ENCODE data around the gene SLC25A26.

Gene SLC25A26

DNA sequence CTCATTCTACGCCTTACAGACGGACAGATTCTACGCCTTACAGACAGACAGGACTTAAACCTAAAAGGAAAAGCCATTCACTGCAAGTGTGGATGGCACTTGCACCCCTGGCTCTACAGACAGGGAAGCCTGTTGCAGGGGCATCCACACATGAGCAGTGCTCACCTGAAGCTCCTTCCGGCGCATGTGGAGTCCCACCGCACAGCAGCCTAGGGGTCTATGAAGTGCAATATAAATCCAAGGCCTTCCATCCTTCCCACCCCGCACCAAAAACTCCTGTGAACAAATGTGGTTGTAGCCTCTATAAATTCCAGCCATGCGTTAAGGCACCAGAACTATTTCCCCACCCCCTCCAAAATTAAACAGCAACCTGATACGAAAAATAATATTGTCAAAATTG, 158.8 kb downstream of the SLC25A26 start:
- DNase-seq: no peak

DNA sequence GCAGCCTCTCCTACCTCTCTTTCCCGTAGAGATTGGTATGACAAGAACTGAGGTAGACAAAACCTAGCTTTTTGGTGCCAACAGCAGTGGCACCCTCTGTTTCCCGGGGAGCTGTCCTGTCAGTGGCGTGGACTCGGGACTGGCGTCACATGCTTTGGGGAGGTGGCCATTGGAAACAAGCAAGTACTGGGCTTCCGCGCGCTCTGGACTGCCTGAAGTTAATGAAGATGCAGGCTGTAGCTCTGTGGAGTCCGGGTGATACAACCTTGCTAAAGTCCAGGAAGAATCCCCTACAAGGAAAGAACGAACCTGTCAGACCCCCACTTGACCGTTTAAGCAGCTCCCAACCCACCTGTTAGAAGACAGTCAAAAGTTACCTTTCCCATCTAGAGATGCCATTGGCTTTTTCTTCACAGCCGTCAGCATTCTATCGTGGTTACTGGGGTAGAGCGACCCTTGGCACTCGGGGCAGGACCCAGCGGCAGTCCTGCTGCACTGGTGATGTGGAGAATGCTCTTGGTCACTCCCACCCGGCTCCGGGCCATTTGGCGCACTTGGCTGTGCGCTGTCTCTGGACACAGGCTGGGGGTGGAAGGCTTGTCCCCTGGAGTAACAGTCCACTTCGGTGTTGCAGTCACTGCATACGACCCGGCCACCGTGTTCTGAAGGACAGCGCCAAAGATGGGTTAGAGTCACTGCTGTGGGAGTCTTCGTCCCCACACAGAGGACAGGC, 159.6 kb downstream of the SLC25A26 start:
- no peak for DNase-seq

- no peak for DNase-seq
These were observed 160.8 kb downstream of the SLC25A26 start for GRCh38 chr3:66381626-66382025.

DNA sequence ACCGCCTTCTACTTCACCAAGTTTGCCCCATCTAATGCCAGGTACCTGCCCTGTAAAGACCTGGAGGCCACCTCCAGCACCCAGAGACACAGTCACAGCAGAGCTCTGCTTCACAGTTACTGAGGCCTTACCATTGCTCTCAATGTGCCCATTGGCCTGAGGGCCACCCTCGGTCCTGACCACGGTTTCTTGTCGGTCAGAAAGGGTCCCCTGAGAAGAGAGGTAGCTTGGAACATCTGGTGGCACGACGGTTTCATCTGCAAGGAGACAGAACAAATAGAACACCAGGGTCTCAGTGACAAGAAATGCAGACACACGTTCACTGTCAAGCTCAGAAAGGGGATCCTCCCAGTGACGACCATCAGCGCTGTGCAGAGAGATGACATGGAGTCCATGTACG, 161.3 kb downstream of the SLC25A26 start:
- DNase-seq: no peak

DNA sequence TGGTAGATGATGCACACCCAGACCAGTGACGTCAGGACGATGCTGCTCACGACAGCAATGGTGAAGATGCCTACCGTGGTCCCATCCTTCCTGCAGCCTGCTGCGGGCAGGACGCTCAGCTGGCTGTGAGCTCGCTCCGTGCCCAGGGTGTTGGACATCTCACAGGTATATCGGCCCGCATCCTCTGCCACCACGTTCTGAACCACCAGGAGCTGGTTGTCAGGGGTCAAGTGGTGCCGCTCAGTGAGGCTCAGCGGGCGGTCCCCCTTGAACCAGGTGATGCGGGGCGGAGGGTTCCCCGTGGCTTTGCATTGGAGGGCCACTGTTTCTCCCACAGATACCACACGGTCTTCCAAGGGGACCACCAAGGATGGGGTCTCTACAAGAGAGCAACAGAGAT, 162.2 kb downstream of the SLC25A26 start:
- no peak for DNase-seq

DNA sequence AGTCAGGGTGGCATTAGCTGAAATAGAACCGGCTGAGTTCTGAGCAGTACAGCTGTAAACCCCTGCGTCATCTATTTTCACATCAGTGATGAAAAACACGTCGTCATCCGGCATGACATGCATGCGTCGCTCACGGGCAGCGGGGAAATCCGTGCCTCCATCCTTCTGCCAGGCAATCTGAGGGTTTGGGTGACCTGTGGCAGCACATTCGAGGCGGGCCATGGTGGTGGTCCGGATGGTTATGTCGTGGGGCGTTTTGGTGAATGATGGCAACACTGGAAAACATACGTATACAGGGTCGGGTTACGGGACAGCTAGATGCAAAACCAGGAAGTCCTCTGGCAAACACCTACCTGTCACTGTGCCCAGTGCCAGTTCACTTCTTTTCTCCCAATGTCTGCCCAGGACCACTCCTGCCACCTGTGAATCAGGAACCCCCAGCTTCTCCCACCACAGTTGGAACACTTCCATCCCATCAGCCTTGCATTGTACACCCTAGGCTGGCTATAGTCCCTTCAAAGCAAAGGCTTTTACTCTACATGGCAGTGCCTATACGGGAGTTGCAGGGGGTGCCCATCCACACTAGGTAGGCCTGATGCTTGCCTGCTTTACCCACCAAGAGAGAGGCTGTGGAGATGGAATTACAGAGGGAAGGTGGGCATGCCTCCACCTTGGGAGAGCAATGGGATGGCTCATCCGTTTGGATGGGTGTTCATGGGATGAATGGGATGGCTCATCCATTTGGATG, 163.4 kb downstream of the SLC25A26 start:
- DNase-seq: no peak

DNA sequence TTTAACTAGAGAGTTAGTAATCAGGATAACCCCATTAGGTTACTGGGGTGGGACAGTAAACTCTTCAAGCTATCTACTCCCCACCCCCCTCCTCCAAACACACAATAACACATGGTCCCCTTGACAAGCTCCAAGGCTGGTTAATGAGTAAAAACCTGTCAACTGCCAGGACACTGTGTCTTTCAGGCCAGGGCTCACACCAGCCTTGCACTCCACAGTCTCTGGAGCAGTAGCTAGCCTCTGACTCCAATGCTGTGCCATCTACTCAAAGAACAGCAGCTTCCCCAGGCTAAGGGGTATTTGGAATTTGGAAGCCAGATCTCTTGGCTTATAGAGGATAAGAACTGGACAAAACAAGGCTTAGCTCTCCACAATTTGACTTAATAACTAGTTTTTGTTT, 164.3 kb downstream of the SLC25A26 start:
- DNase-seq: no peak

DNA sequence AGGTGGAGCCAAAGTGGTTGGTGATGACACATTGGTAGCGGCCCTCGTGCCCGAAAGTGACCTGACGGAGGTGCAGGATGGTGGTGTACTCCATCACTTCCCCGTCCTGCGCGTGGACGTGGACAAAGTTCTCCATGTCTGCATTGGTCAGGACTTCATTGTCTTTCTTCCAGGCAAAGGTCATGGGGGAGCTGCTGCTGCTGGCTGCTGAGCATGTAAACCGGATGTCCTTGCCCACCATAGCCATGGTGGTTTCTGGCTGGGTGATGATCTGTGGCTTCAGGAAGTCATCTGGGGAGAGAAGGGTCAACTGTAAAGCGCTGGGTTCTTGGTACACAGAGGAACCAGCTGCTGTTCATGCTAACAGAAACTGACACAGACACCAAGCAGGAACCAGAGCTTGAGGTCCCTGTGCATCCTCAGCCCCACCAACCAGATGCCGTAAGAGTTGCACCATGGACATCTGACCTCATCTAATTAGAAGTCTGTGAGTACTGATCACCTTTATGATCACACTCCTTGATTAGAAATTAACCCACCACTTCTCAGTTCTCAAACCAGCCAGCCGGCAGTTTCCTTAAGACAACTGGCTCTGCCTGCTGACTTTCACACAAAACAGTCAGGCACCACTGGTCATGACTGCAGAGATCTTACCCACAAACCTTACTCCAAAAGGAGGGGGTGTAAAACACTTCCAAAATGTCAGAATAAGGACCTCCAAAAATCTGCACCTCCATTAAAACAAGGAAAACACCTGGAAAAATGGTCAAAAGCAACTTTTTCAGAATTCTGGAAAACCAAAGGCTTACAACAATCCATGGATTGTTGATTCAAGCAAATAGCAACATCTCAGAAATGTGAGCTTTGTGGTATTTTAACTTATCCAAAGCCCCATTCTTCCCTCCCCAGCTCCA, 165.5 kb downstream of the SLC25A26 start:
- DNase-seq: no peak

DNA sequence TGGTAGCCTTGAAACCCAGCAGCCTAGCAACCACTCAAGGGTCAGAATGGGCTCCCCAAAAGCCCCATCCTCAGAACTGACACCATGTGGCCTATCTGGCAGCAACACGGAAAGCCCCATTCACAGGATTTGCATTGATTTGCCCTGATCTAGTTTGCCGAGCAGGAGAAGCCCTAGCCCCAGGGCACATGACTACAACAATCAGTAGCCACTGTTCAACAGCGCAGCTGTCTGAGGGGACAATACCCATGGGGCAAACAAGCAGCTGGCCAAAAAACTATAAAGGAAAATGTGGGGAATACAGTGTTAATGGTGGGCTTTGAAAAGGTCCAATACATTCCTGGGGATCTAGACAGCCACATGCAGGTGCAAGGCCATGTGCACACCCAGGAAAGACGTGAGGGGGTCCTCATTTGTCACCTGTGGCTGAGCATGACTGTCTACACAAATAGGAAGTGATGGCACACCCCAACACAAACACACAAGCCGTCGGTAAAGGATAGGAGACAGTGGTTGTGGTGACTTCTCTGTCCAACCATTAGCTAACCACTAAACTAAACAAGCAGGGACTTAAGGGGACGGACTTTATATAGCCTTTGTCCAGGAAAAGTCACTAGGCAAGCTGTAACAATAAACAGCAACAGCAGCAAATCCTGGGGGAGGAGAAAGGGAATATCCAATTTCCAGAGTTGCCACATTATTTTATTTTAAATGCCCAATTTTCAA, 166.3 kb downstream of the SLC25A26 start:
- DNase-seq: no peak

GRCh38 chr3:66390013-66390412, 169.2 kb downstream of the SLC25A26 start:
- no peak for DNase-seq

DNA sequence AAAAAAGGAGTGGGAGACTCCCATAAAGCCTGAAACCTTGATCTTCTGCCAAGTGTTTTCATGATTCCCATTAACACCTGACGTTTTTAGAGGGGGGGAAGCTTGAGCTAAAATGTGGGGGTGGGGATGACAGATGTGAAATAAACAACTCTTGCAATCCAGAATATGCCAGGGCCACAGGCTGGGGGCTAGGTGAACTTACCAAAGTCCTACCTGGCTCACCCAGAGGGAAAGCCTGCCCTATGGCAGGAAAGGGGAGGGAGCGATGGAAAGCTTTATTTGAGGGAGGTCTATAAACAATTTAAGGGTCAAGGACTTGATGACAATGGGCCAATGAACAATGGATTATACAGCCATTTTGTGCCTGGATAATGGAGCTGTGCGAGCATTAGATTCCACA, 171.7 kb downstream of the SLC25A26 start:
- no peak for DNase-seq

GRCh38 chr3:66392966-66393332, 172.1 kb downstream of the SLC25A26 start:
- no peak for DNase-seq

GRCh38 chr3:66393333-66394005, 172.7 kb downstream of the SLC25A26 start:
- DNase-seq: no peak

GRCh38 chr3:66394019-66394752, 173.4 kb downstream of the SLC25A26 start:
- DNase-seq: no peak

DNA sequence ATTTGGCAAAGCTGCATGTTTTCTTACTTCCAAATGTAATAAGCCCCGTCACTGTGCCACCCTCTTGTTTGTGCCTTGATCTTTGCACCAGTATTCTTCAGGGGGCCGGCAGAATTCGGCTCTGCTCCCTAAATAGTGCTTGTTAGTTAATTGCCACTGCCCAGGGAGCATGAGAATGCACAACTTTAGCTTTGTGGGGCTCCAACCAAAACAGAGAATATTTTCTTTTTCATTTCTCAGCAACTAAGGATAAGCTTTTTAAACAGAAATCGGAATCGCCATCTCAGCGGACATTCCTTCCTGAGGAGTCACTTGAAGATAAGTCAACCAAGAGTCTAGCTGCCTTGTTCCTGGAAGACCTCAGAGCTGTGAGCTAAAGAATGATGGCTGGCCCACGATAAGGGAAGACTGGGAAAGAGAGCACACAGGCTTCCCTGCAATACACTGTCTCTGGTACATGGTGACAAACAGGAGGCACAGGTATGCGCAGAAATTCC, 174.0 kb downstream of the SLC25A26 start:
- DNase-seq: no peak

- DNase-seq: no peak
These were observed 174.8 kb downstream of the SLC25A26 start for GRCh38 chr3:66395635-66396034.

- DNase-seq: no peak
These were observed 175.5 kb downstream of the SLC25A26 start for GRCh38 chr3:66396161-66396760.

DNA sequence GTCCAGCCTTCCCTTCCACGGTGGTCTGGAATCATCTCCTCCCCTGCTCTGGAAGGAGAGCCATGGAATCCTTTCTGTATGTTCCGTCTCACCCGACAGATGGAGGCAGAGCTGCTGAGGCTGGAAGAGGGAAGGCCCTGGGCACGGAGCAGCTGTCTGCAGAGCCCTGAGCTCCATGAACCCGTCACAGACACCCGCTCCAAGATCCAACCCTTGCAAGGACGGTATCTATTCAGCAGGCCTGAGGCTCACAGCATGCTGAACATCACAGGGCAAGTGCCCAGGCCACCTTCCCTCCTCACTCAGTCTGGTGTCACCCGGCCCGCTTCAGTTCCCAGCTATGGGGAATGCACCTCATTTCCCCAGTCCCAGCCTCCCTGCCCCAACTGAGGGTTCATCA, 176.1 kb downstream of the SLC25A26 start:
- DNase-seq: no peak

- no peak for DNase-seq
These were observed 176.9 kb downstream of the SLC25A26 start for GRCh38 chr3:66397745-66398144.

DNA sequence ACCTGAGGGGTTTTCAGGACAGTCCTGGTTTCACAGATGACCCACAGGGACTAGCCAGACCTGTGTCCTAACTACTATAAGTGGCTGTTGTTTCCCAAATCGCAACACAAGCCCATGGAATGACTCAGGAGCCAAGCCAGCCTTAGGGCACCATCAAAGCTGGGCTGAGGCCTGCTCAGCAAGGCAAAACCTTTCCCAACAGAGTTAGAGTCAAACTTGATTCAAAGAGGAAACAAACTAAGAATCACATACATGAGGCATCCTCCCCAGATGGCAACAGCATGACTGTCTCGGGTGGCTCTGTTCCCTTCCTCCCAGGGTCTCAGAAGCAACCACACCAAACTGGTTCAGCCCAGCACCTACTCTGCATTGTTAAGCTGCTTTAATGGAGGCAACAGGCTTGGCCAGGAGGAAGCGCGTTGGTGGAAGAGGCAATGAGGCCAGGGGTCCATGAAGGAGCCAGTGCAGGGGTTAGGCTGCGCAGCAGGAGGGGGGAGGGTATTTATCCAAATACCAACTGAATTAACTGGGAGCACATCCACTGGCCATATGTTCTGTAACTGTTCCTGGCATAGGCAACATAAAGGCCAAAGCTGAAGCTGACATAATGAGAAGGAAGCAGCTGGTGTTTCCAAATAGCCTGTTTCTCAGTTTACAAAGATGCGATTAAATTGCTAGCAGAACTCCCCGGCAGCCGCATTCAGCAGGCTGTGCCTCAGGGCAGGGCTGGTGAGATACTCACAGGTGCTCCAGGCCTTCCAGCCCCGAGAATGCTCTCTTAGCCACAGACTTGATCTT, 177.6 kb downstream of the SLC25A26 start:
- DNase-seq: no peak

Measured in NCI-H510A (cell line).